Measurements from ENCODE around the gene MYO1B.
A peak's percentile ranks its signal among the peaks of the same experiment; 100 is the strongest.

The MYO1B gene

DNA sequence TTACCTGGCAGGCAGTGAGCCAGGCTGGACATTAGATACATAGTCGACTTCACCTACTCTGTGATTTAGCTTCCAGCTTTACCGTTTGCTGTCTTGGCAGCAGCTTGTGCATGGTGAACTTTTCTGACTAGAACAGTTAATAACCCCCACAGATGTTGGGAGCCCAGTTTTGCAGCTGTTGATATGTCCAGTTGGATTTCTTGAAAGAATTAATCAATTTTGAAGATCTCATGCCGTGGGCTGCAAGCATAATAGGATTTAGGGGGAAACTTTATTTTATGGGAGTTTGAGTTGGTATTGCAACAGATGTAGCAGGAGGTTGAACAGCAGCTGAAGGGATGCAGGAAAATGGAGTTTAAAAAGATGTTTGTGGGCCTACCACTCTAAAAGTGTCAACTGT, 13.8 kb downstream of the MYO1B start:
- no peak overlapping the region for H2AFZ ChIP-seq (ENCODE audit: low read depth, low read length)
- no peaks in the 10 kb centered on the region for H3K27me3 ChIP-seq (ENCODE audit: low read depth, low read length)
- H3K4me2 ChIP-seq (ENCODE audit: low read length), result no peak overlapping the region
- no peaks in the 10 kb centered on the region for H3K4me1 ChIP-seq (ENCODE audit: low read length)
- no peaks in the 10 kb centered on the region for H3K79me2 ChIP-seq (ENCODE audit: low read length)
- TF ChIP-seq, protein P1, sequence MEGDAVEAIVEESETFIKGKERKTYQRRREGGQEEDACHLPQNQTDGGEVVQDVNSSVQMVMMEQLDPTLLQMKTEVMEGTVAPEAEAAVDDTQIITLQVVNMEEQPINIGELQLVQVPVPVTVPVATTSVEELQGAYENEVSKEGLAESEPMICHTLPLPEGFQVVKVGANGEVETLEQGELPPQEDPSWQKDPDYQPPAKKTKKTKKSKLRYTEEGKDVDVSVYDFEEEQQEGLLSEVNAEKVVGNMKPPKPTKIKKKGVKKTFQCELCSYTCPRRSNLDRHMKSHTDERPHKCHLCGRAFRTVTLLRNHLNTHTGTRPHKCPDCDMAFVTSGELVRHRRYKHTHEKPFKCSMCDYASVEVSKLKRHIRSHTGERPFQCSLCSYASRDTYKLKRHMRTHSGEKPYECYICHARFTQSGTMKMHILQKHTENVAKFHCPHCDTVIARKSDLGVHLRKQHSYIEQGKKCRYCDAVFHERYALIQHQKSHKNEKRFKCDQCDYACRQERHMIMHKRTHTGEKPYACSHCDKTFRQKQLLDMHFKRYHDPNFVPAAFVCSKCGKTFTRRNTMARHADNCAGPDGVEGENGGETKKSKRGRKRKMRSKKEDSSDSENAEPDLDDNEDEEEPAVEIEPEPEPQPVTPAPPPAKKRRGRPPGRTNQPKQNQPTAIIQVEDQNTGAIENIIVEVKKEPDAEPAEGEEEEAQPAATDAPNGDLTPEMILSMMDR (IDR thresholded peaks at IDR 0.05; ENCODE audit: low read depth, low read length), result no peak
- no peak for TF ChIP-seq EZH2phosphoT487 (IDR thresholded peaks at IDR 0.05; ENCODE audit: low read depth)
- no peaks in the 10 kb centered on the region for H3K9me3 ChIP-seq (ENCODE audit: insufficient read depth, low read length)
- no peaks in the 10 kb centered on the region for H4K20me1 ChIP-seq (ENCODE audit: insufficient read depth, low read length)
- no peaks in the 10 kb centered on the region for H3K36me3 ChIP-seq (replicated peaks; ENCODE audit: low read depth, low read length)
- H3K4me3 ChIP-seq (ENCODE audit: low read length), result no peak overlapping the region
- no peak overlapping the region for H3K27ac ChIP-seq (ENCODE audit: low read length)
- no peak overlapping the region for H3K9ac ChIP-seq (ENCODE audit: low read length)

DNA sequence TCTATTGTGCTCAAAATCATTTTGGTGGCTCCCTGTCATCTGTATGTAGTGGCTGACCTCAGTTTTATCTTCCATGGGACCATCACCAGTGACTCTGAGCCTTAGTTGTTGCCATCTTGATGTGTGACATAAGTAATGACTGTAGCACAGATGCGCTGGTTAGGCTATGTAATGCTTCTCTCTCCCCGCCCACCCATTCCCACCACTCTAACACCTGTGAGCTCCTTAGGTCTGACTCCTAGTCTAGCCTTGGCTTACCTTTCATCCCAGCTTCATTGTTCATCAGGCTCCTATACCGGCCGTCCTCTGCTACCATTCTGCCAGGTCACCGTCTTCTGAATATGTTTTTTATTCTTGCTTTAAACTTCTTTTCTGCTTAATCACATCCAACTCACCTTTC, 17.2 kb downstream of the MYO1B start:
- H3K27me3 ChIP-seq (ENCODE audit: low read depth, low read length), result no peaks in the 10 kb centered on the region
- no peaks in the 10 kb centered on the region for H3K79me2 ChIP-seq (ENCODE audit: low read length)
- H3K4me3 ChIP-seq (ENCODE audit: low read length), result no peak overlapping the region
- no peaks in the 10 kb centered on the region for H3K4me1 ChIP-seq (ENCODE audit: low read length)
- no peaks in the 10 kb centered on the region for H4K20me1 ChIP-seq (ENCODE audit: insufficient read depth, low read length)
- H3K9ac ChIP-seq (ENCODE audit: low read length), result no peak overlapping the region
- H3K4me2 ChIP-seq (ENCODE audit: low read length), result no peak overlapping the region
- no peak for TF ChIP-seq EZH2phosphoT487 (IDR thresholded peaks at IDR 0.05; ENCODE audit: low read depth)
- TF ChIP-seq, protein P1 (IDR thresholded peaks at IDR 0.05; ENCODE audit: low read depth, low read length), result no peak
- H3K9me3 ChIP-seq (ENCODE audit: insufficient read depth, low read length), result no peaks in the 10 kb centered on the region
- no peak overlapping the region for H3K27ac ChIP-seq (ENCODE audit: low read length)
- no peaks in the 10 kb centered on the region for H3K36me3 ChIP-seq (replicated peaks; ENCODE audit: low read depth, low read length)
- H2AFZ ChIP-seq (ENCODE audit: low read depth, low read length), result no peak overlapping the region

DNA sequence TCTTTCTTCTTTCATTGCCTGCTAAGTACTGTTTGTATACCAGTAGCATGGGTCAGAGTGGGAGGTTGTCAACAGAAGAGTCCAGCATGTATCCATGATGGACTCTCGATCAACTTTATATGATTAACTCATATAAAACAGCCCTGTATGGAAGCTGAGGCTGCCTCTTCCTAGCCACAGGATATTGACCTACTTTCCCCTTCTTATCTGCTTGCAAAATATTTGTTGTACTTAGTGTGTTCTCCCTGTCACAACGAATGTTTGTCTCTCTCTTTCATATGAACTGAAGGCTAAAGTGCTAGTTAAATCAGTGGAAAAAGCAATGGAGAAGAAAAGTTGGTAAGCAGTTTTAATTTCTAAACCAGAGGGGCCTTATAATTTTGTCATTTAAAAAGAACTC, 17.8 kb downstream of the MYO1B start:
- no peak for TF ChIP-seq EZH2phosphoT487 (IDR thresholded peaks at IDR 0.05; ENCODE audit: low read depth)
- TF ChIP-seq, protein P1 (IDR thresholded peaks at IDR 0.05; ENCODE audit: low read depth, low read length), result no peak
- H3K27ac ChIP-seq (ENCODE audit: low read length), result no peak overlapping the region
- no peak overlapping the region for H3K4me3 ChIP-seq (ENCODE audit: low read length)
- no peaks in the 10 kb centered on the region for H3K4me1 ChIP-seq (ENCODE audit: low read length)
- no peaks in the 10 kb centered on the region for H3K36me3 ChIP-seq (replicated peaks; ENCODE audit: low read depth, low read length)
- no peak overlapping the region for H3K4me2 ChIP-seq (ENCODE audit: low read length)
- H2AFZ ChIP-seq (ENCODE audit: low read depth, low read length), result no peak overlapping the region
- H3K27me3 ChIP-seq (ENCODE audit: low read depth, low read length), result no peaks in the 10 kb centered on the region
- H4K20me1 ChIP-seq (ENCODE audit: insufficient read depth, low read length), result no peaks in the 10 kb centered on the region
- no peaks in the 10 kb centered on the region for H3K9me3 ChIP-seq (ENCODE audit: insufficient read depth, low read length)
- H3K79me2 ChIP-seq (ENCODE audit: low read length), result no peaks in the 10 kb centered on the region
- no peak overlapping the region for H3K9ac ChIP-seq (ENCODE audit: low read length)

DNA sequence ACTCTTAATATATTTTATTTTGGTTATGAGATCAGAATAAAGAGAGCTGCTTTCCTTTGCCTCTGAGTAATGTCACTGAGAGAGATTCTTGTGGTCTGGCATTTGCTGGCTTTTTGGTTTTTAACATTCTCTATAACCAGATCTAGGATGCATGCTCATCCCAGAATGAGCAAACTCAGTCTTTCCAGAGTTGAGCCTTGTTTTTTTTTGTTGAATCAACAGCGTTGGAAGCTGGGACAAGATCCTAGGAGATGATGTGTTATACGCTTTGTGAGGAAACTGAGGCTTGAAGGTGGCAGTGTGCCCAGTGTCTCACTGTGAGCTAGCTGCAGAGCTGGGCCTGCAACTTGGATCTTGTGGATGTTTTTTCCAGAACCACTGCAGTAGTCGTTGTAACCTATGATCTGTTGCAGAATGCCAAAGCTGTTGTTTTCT, 19.5 kb downstream of the MYO1B start:
- TF ChIP-seq, protein P1 (IDR thresholded peaks at IDR 0.05; ENCODE audit: low read depth, low read length), result no peak
- no peak for TF ChIP-seq EZH2phosphoT487 (IDR thresholded peaks at IDR 0.05; ENCODE audit: low read depth)
- Histone ChIP-seq H3K27me3 (ENCODE audit: low read depth, low read length) (no peaks in the 10 kb centered on the region), H4K20me1 (ENCODE audit: insufficient read depth, low read length) (no peaks in the 10 kb centered on the region), H2AFZ (ENCODE audit: low read depth, low read length) (0 out of 2 replicates have a peak overlapping the region, but pooled peaks have one; percentile 20), H3K27ac (ENCODE audit: low read length) (no peak overlapping the region), H3K9me3 (ENCODE audit: insufficient read depth, low read length) (no peaks in the 10 kb centered on the region), H3K79me2 (ENCODE audit: low read length) (no peaks in the 10 kb centered on the region), H3K4me2 (ENCODE audit: low read length) (no peak overlapping the region), H3K4me1 (ENCODE audit: low read length) (no peaks in the 10 kb centered on the region), H3K9ac (ENCODE audit: low read length) (no peak overlapping the region), H3K36me3 (replicated peaks; ENCODE audit: low read depth, low read length) (no peaks in the 10 kb centered on the region), H3K4me3 (ENCODE audit: low read length) (no peak overlapping the region)

All from OCI-LY3 (cell line).